Naive thymus-derived CD8-positive, alpha-beta T cell (primary cell): ENCODE results near the gene AMN. TPM values are rescaled to one million over a fixed set of nuclear protein-coding genes. Genes with fewer than 3 reads are reported as not detected.

ENCODE experiments used
- ATAC-seq, 2 donors: fragments of 150-1000 bp; cut with Tn5 transposase in 1 of 2; sonication (Bioruptor Pico), chemical (Tn5 transposase) in 1 of 2; 1 replicate in 1 of 2; 2 replicates in 1 of 2; pipeline ENCODE4 v1.10.0; 2021; ENCODE audit warnings: mild to moderate bottlenecking in 2 of 2, moderate library complexity in 2 of 2
- POLR2A ChIA-PET: fragments of 350-600 bp; sonication (Branson Sonifier 250); formaldehyde crosslinking; loops from one replicate; lab custom pipeline; 2021; ENCODE audit warnings: antibody characterized with exemption; lab: Charles Lee
- DNase-seq, 10 donors: peaks; one replicate each; pipeline versions ENCODE4 v3.0.0 to v3.0.0-alpha.2; 2020 to 2022
- H3K27ac Mint-ChIP-seq, 10 donors: one replicate each; pipeline ENCODE4 v1.8.0; 2020 to 2022; ENCODE audit warnings: mild to moderate bottlenecking in 10 of 10, mixed read lengths in 10 of 10, moderate library complexity in 4 of 10, inconsistent platforms in 1 of 10
- H3K27me3 Mint-ChIP-seq, 5 donors: one replicate each; pipeline ENCODE4 v1.8.0; 2021 to 2022; ENCODE audit warnings: mixed read lengths in 5 of 5
- H3K36me3 Mint-ChIP-seq, 3 donors: one replicate each; pipeline ENCODE4 v1.8.0; 2020 to 2022; ENCODE audit warnings: mixed read lengths in 3 of 3, mild to moderate bottlenecking in 2 of 3, inconsistent platforms in 1 of 3
- H3K4me1 Mint-ChIP-seq, 4 donors: one replicate each; pipeline ENCODE4 v1.8.0; 2021 to 2022; ENCODE audit warnings: mixed read lengths in 4 of 4
- H3K4me3 Mint-ChIP-seq, 10 donors: one replicate each; pipeline ENCODE4 v1.8.0; 2020 to 2022; ENCODE audit warnings: mild to moderate bottlenecking in 10 of 10, mixed read lengths in 10 of 10, moderate library complexity in 6 of 10, inconsistent platforms in 1 of 10
- H3K9me3 Mint-ChIP-seq, 9 donors: one replicate each; pipeline ENCODE4 v1.8.0; 2020 to 2022; ENCODE audit warnings: mixed read lengths in 9 of 9, mild to moderate bottlenecking in 3 of 9, inconsistent platforms in 1 of 9, moderate library complexity in 1 of 9
- polyA plus RNA-seq, 3 donors: library from polyadenylated mRNA; unstranded; fragments of 300-500 nt; fragmentation: Illumina TruSeq; gene quantifications; one replicate each; pipeline ENCODE4 v1.2.3, GENCODE V29; 2021
- total RNA-seq, 8 experiments: library from RNA in 2 of 8; stranded (reverse) in 2 of 8; gene quantifications; one replicate each; pipeline ENCODE4 v1.2.3 and lab custom pipeline; 2021 to 2026

The AMN gene
- total and polyA plus RNA-seq, 5 experiments from 2014 or later, result 2.3 to 20.8 (median 5.6) TPM

DNA sequence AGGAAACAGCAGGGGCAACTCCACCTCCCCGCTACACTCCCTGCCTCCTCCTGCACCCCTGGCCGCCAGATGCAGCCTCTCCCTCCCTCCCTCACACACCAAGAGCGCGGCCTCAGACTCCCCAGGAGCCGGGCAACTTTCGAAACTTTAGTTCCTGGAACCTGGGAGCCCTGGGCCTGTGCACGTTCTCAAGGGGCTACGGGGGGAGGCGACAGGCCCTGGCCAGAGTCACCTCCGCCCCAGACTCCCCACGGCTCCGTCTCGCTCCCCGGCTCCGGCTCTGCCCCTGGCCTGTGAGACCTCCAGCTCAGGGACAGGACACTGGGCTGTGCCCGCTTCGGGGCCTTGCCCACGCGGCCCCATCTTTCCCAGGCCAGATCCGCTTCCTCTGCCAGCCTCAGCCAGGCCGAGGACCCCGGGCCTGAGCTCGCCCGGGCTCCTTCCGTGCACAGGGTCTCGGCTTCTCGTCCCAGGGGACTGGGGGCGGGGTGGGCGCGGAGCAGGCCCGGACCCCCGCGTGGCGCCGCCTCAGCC is 5.5 kb downstream of the AMN start:
- H3K4me1 Mint-ChIP-seq, result peaks cover 4 to 24% (median 14%) of the 10 kb centered on the region in 4 donors
- POLR2A ChIA-PET, result interaction anchor here (1.2 to 1.6 kb wide), 5 partner anchors 18 to 150 kb away, joined by 4 to 14 read pairs (median 5); no protein-coding TSS in a partner anchor
- H3K9me3 Mint-ChIP-seq, result no peaks in the 10 kb centered on the region
- DNase-seq, result peak in 1 of 10 donors; percentile 34
- peaks cover 4 to 18% (median 10%) of the 10 kb centered on the region in 5 donors for H3K27me3 Mint-ChIP-seq
- peaks cover 0 to 3% (median 0%) of the 10 kb centered on the region in 3 donors for H3K36me3 Mint-ChIP-seq
- peak overlapping the region; percentile 70 to 85 (median 80) for H3K4me3 Mint-ChIP-seq
- peak; percentile 36 to 37 for ATAC-seq
- peak overlapping the region in 3 of 10 donors; percentile 29 to 83 (median 72) for H3K27ac Mint-ChIP-seq

GRCh38 chr14:102928412-102929240 is 6.2 kb downstream of the AMN start:
- Mint-ChIP-seq H3K27me3 (peaks cover 4 to 16% (median 10%) of the 10 kb centered on the region in 5 donors), H3K36me3 (peaks cover 0 to 3% (median 0%) of the 10 kb centered on the region in 3 donors), H3K4me3 (peak overlapping the region; percentile 70 to 85 (median 80)), H3K4me1 (peaks cover 0 to 20% (median 11%) of the 10 kb centered on the region in 4 donors), H3K27ac (peak overlapping the region in 5 of 10 donors; percentile 33 to 83 (median 55)), H3K9me3 (no peaks in the 10 kb centered on the region)
- DNase-seq (peak; percentile 71 to 94 (median 84)), ATAC-seq (peak; percentile 81 to 87)
- POLR2A ChIA-PET, result interaction anchor here (1.2 to 1.6 kb wide), 5 partner anchors 18 to 150 kb away, joined by 4 to 14 read pairs (median 5); no protein-coding TSS in a partner anchor

GRCh38 chr14:102929241-102930137 is 7.0 kb downstream of the AMN start:
- H3K4me1 Mint-ChIP-seq, result peaks cover 0 to 16% (median 7%) of the 10 kb centered on the region in 4 donors
- H3K27ac Mint-ChIP-seq, result no peak overlapping the region
- peaks cover 4 to 12% (median 7%) of the 10 kb centered on the region in 5 donors for H3K27me3 Mint-ChIP-seq
- no peaks in the 10 kb centered on the region for H3K9me3 Mint-ChIP-seq
- peak in 1 of 10 donors; percentile 14 for DNase-seq
- ATAC-seq, result no peak
- POLR2A ChIA-PET, result interaction anchor here (0.7 to 1.6 kb wide), 3 partner anchors 15 to 18 kb away, joined by 3 to 5 read pairs (median 3); no protein-coding TSS in a partner anchor
- peak overlapping the region; percentile 24 to 82 (median 46) for H3K4me3 Mint-ChIP-seq
- H3K36me3 Mint-ChIP-seq, result peaks cover 0 to 3% (median 0%) of the 10 kb centered on the region in 3 donors

- ATAC-seq (peak in 1 of 2 donors; percentile 6), DNase-seq (no peak)
- Mint-ChIP-seq H3K36me3 (peaks cover 0 to 3% (median 0%) of the 10 kb centered on the region in 3 donors), H3K9me3 (no peaks in the 10 kb centered on the region), H3K4me1 (peaks cover 0 to 11% (median 5%) of the 10 kb centered on the region in 4 donors), H3K4me3 (peak overlapping the region in 2 of 10 donors; percentile 27 to 70), H3K27me3 (peaks cover 4 to 10% (median 6%) of the 10 kb centered on the region in 5 donors), H3K27ac (no peak overlapping the region)
- POLR2A ChIA-PET, result interaction anchor here (0.7 to 2.1 kb wide), 3 partner anchors 14 to 19 kb away, joined by 3 to 5 read pairs (median 3); no protein-coding TSS in a partner anchor
These were observed 7.8 kb downstream of the AMN start for GRCh38 chr14:102930138-102930752.

- peak overlapping the region in 8 of 10 donors; percentile 2 to 77 (median 20) for H3K4me3 Mint-ChIP-seq
- ATAC-seq, result no peak
These were observed 8.5 kb downstream of the AMN start for GRCh38 chr14:102930753-102931579.

DNA sequence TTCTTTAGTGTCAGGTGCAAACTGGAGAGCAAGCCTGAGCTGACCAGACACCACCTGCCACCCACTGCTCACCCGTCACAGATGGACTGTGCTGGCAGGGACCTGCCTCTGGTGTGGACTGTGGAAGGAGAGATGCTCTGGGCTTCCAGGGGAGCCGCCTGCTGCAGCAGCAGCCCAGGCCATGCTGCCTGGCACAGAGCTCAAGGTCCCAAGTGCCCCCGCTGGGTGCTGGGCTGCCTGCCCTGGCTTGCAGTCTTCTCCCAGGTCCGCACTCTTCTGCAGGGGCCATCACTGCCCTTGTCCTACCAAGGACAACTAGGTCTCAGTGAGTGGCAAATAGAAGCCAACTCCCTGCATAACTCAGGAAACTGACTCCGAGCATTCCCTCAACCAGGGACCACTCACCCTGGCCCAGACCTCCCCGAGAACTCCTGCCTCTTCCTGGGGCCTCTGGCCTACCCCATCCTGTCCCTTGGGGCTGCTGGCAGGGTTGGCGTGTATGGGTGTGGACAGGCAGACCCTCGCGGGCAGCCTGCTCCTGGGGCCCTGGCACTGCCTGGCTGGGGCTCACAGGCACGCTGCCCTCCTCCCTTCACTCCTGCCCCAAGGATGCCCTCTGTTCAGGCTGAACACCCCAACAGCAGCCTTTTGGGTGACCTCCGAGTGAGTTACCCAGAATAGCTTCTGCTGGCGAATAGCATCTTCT is 9.3 kb downstream of the AMN start:
- DNase-seq (no peak), ATAC-seq (no peak)
- POLR2A ChIA-PET, result interaction anchor here (2.1 kb wide), 1 partner anchor 17 kb away, joined by 5 read pairs; no protein-coding TSS in a partner anchor
- peaks cover 0 to 3% (median 0%) of the 10 kb centered on the region in 3 donors for H3K36me3 Mint-ChIP-seq
- H3K4me3 Mint-ChIP-seq, result peak overlapping the region in 5 of 10 donors; percentile 2 to 31 (median 18)
- peaks cover 0 to 5% (median 3%) of the 10 kb centered on the region in 4 donors for H3K4me1 Mint-ChIP-seq
- H3K27me3 Mint-ChIP-seq, result no peaks in the 10 kb centered on the region
- no peaks in the 10 kb centered on the region for H3K9me3 Mint-ChIP-seq
- peak overlapping the region in 1 of 10 donors; percentile 21 for H3K27ac Mint-ChIP-seq

More at GRCh38 chr14:102930753-102931579, 8.5 kb downstream of the AMN start:
- POLR2A ChIA-PET, result interaction anchor here (0.6 to 2.1 kb wide), 3 partner anchors 10 to 18 kb away, joined by 3 to 5 read pairs (median 4); no protein-coding TSS in a partner anchor
- Mint-ChIP-seq H3K4me1 (peaks cover 0 to 7% (median 4%) of the 10 kb centered on the region in 4 donors), H3K36me3 (peaks cover 0 to 3% (median 0%) of the 10 kb centered on the region in 3 donors), H3K27me3 (peaks cover 2 to 4% (median 3%) of the 10 kb centered on the region in 5 donors), H3K9me3 (no peaks in the 10 kb centered on the region), H3K27ac (no peak overlapping the region)
- DNase-seq, result no peak

DNA sequence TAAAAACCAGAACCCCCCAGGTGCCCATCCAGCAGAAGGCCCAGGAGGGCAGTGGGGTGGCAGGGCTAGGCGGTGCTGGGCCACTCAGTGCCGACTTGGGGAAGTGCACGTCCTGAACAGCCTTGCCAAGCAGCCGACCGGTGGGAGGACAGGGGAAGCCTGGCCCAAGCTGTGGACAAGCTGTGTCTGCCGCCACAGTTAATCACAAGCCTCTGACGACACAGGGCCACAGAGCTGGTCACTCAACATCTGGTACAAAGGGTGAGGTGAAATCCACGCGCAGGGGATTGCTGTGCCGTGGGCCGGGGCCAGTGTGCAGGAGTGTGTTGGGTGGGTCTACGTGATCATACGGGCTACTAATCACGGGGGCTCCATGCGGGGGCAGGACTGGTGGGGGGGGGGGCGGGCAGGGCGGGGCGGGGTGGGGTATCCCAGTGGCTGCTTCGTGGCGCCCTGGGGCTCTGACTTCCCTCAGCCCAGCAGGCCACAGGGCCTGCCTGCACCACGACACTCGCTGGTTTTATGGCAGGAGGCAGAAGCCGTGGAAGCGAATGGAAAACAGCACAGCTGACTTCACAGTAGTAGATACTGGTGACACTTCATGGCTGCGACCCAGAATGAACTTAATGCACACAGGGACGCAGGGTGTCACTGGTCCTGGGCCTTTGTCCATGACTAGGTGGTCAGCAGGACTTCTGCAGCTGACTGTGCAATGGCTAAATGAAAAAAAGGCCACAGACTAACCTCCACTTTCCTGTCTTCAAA is 10.2 kb downstream of the AMN start:
- Mint-ChIP-seq H3K27ac (peak overlapping the region in 1 of 10 donors; percentile 21), H3K4me1 (peaks cover 0 to 5% (median 3%) of the 10 kb centered on the region in 4 donors), H3K36me3 (peaks cover 0 to 3% (median 0%) of the 10 kb centered on the region in 3 donors), H3K27me3 (no peaks in the 10 kb centered on the region), H3K4me3 (no peak overlapping the region), H3K9me3 (no peaks in the 10 kb centered on the region)
- POLR2A ChIA-PET, result no interaction called here
- ATAC-seq, result no peak
- no peak for DNase-seq

- Mint-ChIP-seq H3K4me1 (peaks cover 0 to 2% (median under 1%) of the 10 kb centered on the region in 4 donors), H3K27me3 (no peaks in the 10 kb centered on the region), H3K36me3 (peaks cover 0 to 3% (median 0%) of the 10 kb centered on the region in 3 donors), H3K9me3 (no peaks in the 10 kb centered on the region), H3K27ac (no peak overlapping the region), H3K4me3 (peak overlapping the region in 1 of 10 donors; percentile 34)
- ATAC-seq, result no peak
- POLR2A ChIA-PET, result no interaction called here
- DNase-seq, result no peak
These were observed 11.3 kb downstream of the AMN start for GRCh38 chr14:102933618-102934231.

DNA sequence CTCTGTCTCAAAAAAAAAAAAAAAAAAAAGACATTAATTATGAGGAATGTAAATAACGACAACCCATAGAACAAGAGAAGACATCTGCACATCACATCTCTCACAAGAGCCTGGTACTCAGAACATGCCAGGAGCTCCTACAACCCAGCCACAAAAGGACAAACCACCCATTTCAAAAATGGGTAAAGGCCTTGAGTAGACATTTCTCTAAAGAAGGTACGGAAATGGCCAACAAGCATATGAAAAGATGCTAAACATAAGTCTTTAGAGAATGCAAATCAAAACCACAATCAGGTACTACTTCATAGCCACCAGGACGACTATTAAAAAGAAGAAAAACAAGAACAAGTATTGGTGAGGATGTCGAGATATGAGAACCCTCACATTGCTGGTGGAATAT is 13.3 kb downstream of the AMN start:
- Mint-ChIP-seq H3K9me3 (no peaks in the 10 kb centered on the region), H3K27me3 (no peaks in the 10 kb centered on the region), H3K27ac (no peak overlapping the region), H3K36me3 (peaks cover 0 to 3% (median 0%) of the 10 kb centered on the region in 3 donors), H3K4me3 (no peak overlapping the region), H3K4me1 (peaks cover 0 to 2% (median 0%) of the 10 kb centered on the region in 4 donors)
- POLR2A ChIA-PET, result interaction anchor here (1.1 kb wide), 1 partner anchor 11 kb away, joined by 9 read pairs; no protein-coding TSS in a partner anchor
- ATAC-seq, result no peak
- DNase-seq, result no peak
